ES-I3 (cell line): ENCODE measurements around the gene TMEM132D.

Source experiments
- H3K36me3 ChIP-seq: 2 replicates; pipeline ENCODE4 v1.6.1; 2013; ENCODE audit warnings: mild to moderate bottlenecking, low read length, control low read depth, moderate library complexity; ENCODE audit not compliant: insufficient read depth
- H3K4me1 ChIP-seq: 2 replicates; pipeline ENCODE4 v1.6.1; 2013; ENCODE audit warnings: mild to moderate bottlenecking, control low read depth, low read length; ENCODE audit not compliant: insufficient read depth
- H3K9ac ChIP-seq: 2 replicates; pipeline ENCODE4 v1.6.1; 2013; ENCODE audit warnings: low read depth, mild to moderate bottlenecking, low read length, moderate library complexity
- H3K9me3 ChIP-seq: 2 replicates; pipeline ENCODE4 v1.6.1; 2013; ENCODE audit warnings: mild to moderate bottlenecking, low read length, moderate library complexity; ENCODE audit not compliant: control insufficient read depth, insufficient read depth

The TMEM132D gene

DNA sequence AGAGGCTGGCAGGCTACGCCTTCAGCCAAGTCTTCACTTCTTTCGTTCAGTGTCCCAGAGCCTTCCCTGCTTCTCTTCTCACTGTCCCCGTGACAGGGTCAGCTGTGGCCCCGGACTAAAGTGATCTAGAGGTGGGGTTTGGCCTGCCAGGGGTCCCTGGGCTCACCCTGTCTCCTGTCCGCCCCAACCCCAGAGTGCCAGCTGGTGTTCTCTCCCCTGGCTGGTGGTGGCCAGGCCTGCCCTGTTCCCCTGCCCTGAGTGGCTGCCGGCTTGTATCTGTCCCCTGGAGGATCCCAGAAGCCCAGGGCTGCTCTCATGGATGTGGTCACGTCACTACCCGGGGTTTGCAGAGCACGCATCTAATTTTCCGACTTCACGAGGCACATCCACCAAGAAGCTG is 753.1 kb downstream of the TMEM132D start:
- peaks cover 10% of the 10 kb centered on the region for H3K4me1 ChIP-seq
- H3K36me3 ChIP-seq, result no peaks in the 10 kb centered on the region
- no peaks in the 10 kb centered on the region for H3K9me3 ChIP-seq
- H3K9ac ChIP-seq, result no peak overlapping the region

DNA sequence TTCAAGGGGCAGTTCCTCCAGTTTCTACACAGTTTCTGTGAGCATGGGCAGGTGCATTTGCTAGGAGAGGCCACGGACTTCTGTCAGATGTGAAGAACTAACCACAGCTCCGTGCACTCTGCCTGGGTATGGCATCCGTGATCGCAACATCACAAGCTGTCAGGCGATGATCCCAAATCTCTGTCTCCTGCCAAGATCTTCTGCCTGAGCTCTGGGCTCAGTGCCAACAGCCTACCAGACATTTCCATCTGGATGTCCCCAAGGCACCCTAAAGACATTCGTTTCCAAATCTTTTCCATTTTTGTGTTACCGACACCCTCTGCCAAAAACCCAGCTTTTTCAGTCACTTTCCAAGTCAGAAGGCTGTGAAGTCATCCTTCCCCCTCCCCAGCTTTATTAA is 758.4 kb downstream of the TMEM132D start:
- H3K36me3 ChIP-seq, result no peaks in the 10 kb centered on the region
- peaks cover 5% of the 10 kb centered on the region; the same call in 1 of the 2 replicates for H3K4me1 ChIP-seq
- no peaks in the 10 kb centered on the region for H3K9me3 ChIP-seq
- H3K9ac ChIP-seq, result no peak overlapping the region

GRCh38 chr12:129138776-129139175 is 765.0 kb downstream of the TMEM132D start:
- no peaks in the 10 kb centered on the region for H3K36me3 ChIP-seq
- no peak overlapping the region for H3K9ac ChIP-seq
- H3K4me1 ChIP-seq, result no peaks in the 10 kb centered on the region
- no peaks in the 10 kb centered on the region for H3K9me3 ChIP-seq

DNA sequence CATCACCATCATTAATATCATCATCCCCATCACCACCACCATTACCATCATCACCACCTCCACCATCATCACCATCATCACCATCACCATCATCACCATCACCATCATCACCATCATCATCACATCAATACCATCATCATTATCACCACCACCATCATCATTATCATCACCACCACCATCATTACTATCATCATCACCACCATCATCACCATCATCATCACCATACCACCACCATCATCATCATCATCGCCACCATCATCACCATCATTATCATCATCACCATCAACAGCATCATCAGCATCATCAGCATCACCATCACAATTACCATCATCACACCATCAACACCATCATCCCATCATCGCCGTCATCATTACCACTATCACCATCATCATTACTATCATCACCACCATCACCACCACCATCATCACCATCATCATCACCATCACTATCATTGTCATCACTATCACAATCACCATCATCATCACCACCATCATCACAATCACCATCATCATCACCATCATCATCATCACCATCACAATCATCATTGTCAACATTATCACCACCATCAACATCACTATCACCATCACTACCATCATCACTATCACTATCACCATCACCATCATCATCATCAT is 767.0 kb downstream of the TMEM132D start:
- Histone ChIP-seq H3K9ac (no peak overlapping the region), H3K4me1 (no peaks in the 10 kb centered on the region), H3K9me3 (no peaks in the 10 kb centered on the region), H3K36me3 (no peaks in the 10 kb centered on the region)

GRCh38 chr12:129127771-129128170 is 776.1 kb downstream of the TMEM132D start:
- Histone ChIP-seq H3K9me3 (no peaks in the 10 kb centered on the region), H3K36me3 (no peaks in the 10 kb centered on the region), H3K9ac (no peak overlapping the region)

GRCh38 chr12:129127211-129127610 is 776.6 kb downstream of the TMEM132D start:
- no peaks in the 10 kb centered on the region for H3K36me3 ChIP-seq
- no peaks in the 10 kb centered on the region for H3K9me3 ChIP-seq
- no peaks in the 10 kb centered on the region for H3K4me1 ChIP-seq
- H3K9ac ChIP-seq, result no peak overlapping the region

More at GRCh38 chr12:129127771-129128170, 776.1 kb downstream of the TMEM132D start:
- H3K4me1 ChIP-seq, result no peaks in the 10 kb centered on the region

DNA sequence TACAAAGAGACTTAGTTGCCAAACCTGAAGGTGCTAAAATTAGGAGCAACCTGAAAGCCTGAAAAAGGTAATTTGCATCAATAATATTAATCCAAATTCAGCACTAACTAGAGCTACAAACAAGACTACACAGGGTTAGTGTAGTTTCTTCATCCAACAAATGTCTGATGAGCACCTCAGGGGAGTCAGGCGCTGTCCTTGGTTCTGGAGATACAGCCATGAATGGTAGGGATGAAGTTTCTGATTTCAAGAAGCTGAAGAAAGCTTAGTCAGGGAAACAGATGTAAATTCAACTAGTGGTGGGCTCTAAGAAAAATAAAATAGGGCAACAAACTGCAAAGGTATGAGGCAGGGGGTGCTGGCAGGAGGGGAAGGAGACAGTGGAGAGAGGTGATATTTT is 784.3 kb downstream of the TMEM132D start:
- H3K36me3 ChIP-seq, result no peaks in the 10 kb centered on the region
- no peak overlapping the region for H3K9ac ChIP-seq
- H3K4me1 ChIP-seq, result no peaks in the 10 kb centered on the region
- no peaks in the 10 kb centered on the region for H3K9me3 ChIP-seq

DNA sequence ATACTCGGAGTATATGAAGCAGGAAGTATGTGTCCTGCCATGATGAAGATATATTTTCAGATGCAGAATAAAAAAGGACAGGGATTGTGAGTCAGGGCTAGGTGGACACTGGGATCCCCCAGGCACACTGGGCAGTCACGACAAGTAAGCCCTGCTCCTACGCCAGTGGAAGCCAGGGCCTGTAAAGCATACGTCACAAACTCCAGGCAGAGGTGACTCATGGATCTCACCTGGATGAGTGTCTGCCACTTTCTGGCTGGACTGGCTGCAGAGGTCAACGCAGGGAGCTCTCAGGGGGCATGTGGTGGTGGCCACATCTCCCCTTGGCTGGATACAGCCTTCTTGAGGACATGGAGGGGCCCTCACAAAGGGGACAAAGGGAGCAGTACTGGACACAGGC is 788.3 kb downstream of the TMEM132D start:
- no peaks in the 10 kb centered on the region for H3K4me1 ChIP-seq
- no peak overlapping the region for H3K9ac ChIP-seq
- H3K9me3 ChIP-seq, result no peaks in the 10 kb centered on the region
- H3K36me3 ChIP-seq, result no peaks in the 10 kb centered on the region; the same call in 1 of the 2 replicates

GRCh38 chr12:129110575-129110974 is 793.2 kb downstream of the TMEM132D start:
- Histone ChIP-seq H3K4me1 (no peaks in the 10 kb centered on the region), H3K36me3 (no peaks in the 10 kb centered on the region; the same call in 1 of the 2 replicates), H3K9ac (no peak overlapping the region), H3K9me3 (peaks cover 4% of the 10 kb centered on the region)

DNA sequence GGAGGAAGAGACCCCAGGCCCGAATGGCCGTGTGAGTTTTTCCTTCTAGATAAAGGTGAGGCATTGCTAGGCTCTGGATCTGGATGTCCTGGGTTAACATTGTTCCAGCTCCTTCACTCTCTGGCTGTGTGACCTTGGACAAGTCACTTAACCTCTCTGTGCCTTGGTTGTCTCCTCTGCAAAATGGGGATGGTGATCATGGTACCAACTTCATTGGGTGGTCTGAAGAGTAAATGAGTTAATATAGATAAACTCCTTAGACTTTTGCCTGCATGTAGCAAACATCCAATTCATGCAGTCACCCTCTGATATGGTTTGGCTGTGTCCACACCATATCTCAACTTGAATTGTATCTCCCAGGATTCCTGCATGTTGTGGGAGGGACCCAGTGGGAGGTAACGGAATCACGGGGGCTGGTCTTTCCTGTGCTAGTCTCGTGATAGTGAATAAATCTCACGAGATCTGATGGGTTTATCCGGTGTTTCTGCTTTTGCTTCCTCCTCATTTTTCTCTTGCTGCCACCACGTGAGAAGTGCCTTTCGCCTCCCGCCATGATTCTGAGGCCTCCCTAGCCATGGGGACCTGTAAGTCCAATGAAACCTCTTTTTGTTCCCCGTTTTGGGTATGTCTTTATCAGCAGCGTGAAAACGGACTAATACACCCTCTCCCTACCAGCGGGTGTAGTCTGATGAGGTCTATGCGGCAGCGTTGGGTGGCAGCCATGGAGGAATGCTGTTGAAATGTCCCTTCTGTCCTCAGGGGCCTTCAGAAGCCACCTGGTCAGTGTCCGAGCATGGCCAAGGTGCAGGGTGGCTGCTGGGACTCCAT is 794.4 kb downstream of the TMEM132D start:
- Histone ChIP-seq H3K9me3 (peaks cover 4% of the 10 kb centered on the region), H3K9ac (no peak overlapping the region), H3K36me3 (no peaks in the 10 kb centered on the region; the same call in 1 of the 2 replicates), H3K4me1 (no peaks in the 10 kb centered on the region)

- H3K9me3 ChIP-seq, result peaks cover 4% of the 10 kb centered on the region
- H3K4me1 ChIP-seq, result no peaks in the 10 kb centered on the region
- no peaks in the 10 kb centered on the region; the same call in 1 of the 2 replicates for H3K36me3 ChIP-seq
- no peak overlapping the region for H3K9ac ChIP-seq
Measured at GRCh38 chr12:129106772-129107171, 797.1 kb downstream of the TMEM132D start.

DNA sequence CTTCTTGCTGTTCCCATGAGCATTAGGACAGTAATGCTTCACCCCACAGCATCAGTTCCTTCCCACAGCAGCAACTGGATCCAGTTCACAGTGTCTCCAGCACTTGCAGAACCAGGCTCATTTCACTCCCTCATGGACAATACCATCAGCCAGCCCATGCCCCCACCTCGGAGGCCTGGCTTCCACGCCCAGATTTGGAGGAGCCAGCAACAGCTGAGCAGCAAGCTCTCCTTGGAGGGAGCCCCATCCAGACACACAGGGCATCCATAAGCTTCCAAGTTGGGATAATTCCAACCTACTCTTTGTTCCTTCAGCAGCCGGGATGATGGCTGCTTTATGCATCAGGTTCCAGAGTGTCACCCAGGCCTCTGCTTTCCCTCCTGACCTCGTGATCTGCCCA is 800.6 kb downstream of the TMEM132D start:
- Histone ChIP-seq H3K9ac (no peak overlapping the region), H3K4me1 (no peaks in the 10 kb centered on the region), H3K9me3 (peaks cover 4% of the 10 kb centered on the region), H3K36me3 (no peaks in the 10 kb centered on the region)

DNA sequence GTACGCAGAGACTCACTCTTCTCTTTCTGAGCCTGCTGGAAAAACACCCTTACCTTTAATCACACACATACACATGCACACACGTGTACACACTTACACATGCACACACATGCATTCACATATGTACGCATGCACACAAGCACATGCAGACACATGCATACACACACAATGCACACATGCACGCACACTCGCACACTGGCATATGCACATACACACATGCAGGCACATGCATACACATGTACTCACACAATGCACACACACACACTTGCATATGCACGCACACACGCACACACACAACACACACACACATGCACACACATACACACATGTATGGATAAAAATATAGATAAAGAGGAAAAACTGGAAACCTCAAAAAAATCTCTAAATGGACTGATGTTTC is 801.6 kb downstream of the TMEM132D start:
- H3K4me1 ChIP-seq, result no peaks in the 10 kb centered on the region
- no peak overlapping the region for H3K9ac ChIP-seq
- H3K9me3 ChIP-seq, result peaks cover 4% of the 10 kb centered on the region
- no peaks in the 10 kb centered on the region for H3K36me3 ChIP-seq

DNA sequence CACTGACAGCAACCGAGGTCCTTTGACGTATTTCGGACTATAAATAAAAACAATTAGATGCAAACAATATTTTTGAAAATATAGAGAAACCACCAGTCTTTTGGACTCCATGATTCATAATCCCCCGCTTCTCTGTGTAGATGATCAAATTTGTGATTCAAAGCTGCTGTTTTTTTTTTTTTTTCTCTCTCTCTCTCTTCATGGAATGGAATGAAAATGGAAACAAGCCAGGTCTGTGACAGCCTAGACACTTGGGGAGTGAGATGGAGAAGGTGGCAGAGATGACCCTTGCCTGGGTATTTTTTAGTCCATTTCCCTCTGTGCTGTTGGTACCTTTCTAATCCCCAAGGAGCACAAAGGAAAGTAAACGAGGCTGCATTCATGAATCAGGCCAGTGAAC is 802.0 kb downstream of the TMEM132D start:
- Histone ChIP-seq H3K36me3 (no peaks in the 10 kb centered on the region), H3K9ac (no peak overlapping the region), H3K4me1 (no peaks in the 10 kb centered on the region), H3K9me3 (peaks cover 4% of the 10 kb centered on the region; the same call in 1 of the 2 replicates)

- no peak overlapping the region for H3K9ac ChIP-seq
- H3K9me3 ChIP-seq, result no peaks in the 10 kb centered on the region
- no peaks in the 10 kb centered on the region for H3K36me3 ChIP-seq
- H3K4me1 ChIP-seq, result no peaks in the 10 kb centered on the region
Measured at GRCh38 chr12:129101404-129101803, 802.4 kb downstream of the TMEM132D start.
